MM.1S (cell line): ENCODE results near the gene RAB24.

Source experiments
- DNase-seq: peaks from one replicate; pipeline ENCODE4 v3.0.0-alpha.2; 2015
- H2AFZ ChIP-seq: fragments of 300-600 bp; sonication (generic); 2 replicates; pipeline ENCODE4 v1.6.0; 2016; ENCODE audit warnings: antibody characterized with exemption, low read length
- H3F3A ChIP-seq: fragments of 300-600 bp; sonication (generic); 2 replicates; pipeline ENCODE4 v1.6.1; 2016; ENCODE audit warnings: mild to moderate bottlenecking, antibody characterized with exemption, low read length, moderate library complexity, mixed read lengths; ENCODE audit not compliant: insufficient read depth
- H3K27ac ChIP-seq: fragments of 300-600 bp; sonication (generic); 2 replicates; pipeline ENCODE4 v1.5.1; 2016; ENCODE audit warnings: mild to moderate bottlenecking, low read length
- H3K27me3 ChIP-seq: fragments of 300-600 bp; sonication (generic); replicated peaks from 2 replicates; pipeline ENCODE4 v1.6.0; 2016; ENCODE audit warnings: low read length; ENCODE audit not compliant: insufficient read depth
- H3K36me3 ChIP-seq: fragments of 300-600 bp; sonication (generic); replicated peaks from 2 replicates; pipeline ENCODE4 v1.6.1; 2016; ENCODE audit warnings: mild to moderate bottlenecking, low read length, mixed read lengths; ENCODE audit not compliant: insufficient read depth
- H3K4me1 ChIP-seq: fragments of 300-600 bp; sonication (generic); 2 replicates; pipeline ENCODE4 v1.6.1; 2016; ENCODE audit warnings: low read length, mixed read lengths
- H3K4me2 ChIP-seq: fragments of 300-600 bp; sonication (generic); 2 replicates; pipeline ENCODE4 v1.6.0; 2016; ENCODE audit warnings: low read depth, low read length
- H3K4me3 ChIP-seq: fragments of 300-600 bp; sonication (generic); 2 replicates; pipeline ENCODE4 v1.5.1; 2016; ENCODE audit warnings: low read length, mixed read lengths
- H3K79me2 ChIP-seq: fragments of 300-600 bp; sonication (generic); 2 replicates; pipeline ENCODE4 v1.6.1; 2016; ENCODE audit warnings: mixed run types, low read length, mixed read lengths
- H3K9ac ChIP-seq: fragments of 300-600 bp; sonication (generic); 2 replicates; pipeline ENCODE4 v1.6.1; 2016; ENCODE audit warnings: low read length, mixed read lengths
- H3K9me2 ChIP-seq: fragments of 300-600 bp; sonication (generic); replicated peaks from 2 replicates; pipeline ENCODE4 v1.6.1; 2016; ENCODE audit warnings: mild to moderate bottlenecking, low read length, mixed read lengths; ENCODE audit not compliant: insufficient read depth
- H3K9me3 ChIP-seq: fragments of 300-600 bp; sonication (generic); replicated peaks from 2 replicates; pipeline ENCODE4 v1.6.1; 2016; ENCODE audit warnings: mild to moderate bottlenecking, low read length, mixed read lengths; ENCODE audit not compliant: insufficient read depth
- H4K20me1 ChIP-seq: fragments of 300-600 bp; sonication (generic); 2 replicates; pipeline ENCODE4 v1.6.1; 2016; ENCODE audit warnings: mild to moderate bottlenecking, low read length, moderate library complexity, mixed read lengths; ENCODE audit not compliant: insufficient read depth
- EZH2 ChIP-seq: fragments of 300-600 bp; sonication (generic); optimal IDR thresholded peaks from 2 replicates; pipeline ENCODE3; 2017; ENCODE audit warnings: low read depth, mild to moderate bottlenecking, antibody characterized with exemption, low read length, mixed read lengths
- EZH2phosphoT487 ChIP-seq: fragments of 300-600 bp; sonication (generic); IDR thresholded peaks from 2 replicates; pipeline ENCODE4 v1.6.1; 2018; ENCODE audit warnings: antibody characterized with exemption, low read length
- TF ChIP-seq, protein P1 (sequence below): fragments of 300-600 bp; sonication (generic); IDR thresholded peaks from 2 replicates; pipeline ENCODE4 v1.5.1; 2016; ENCODE audit warnings: antibody characterized with exemption, low read length, mixed read lengths

RAB24 gene

DNA sequence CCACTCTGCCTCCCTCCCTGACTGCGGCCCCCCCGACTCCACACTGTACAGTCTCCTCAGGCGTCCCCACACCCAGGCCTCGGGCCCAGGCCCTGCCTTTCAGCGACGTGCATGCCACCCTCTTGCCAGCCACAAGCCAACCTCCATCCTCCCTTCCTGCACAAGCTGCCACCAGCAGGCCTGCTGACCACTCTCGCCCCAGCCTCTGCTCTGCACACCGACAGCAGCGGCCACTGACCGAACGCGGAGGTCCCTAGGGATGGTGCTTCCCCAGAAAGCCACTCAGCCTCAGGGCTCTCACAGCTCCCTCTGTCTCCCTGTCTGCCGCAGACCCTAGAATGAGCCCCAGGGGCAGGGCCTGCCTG, 29.4 kb upstream of the RAB24 start:
- Histone ChIP-seq H3K27ac (no peak overlapping the region), H2AFZ (no peak overlapping the region), H3F3A (no peaks in the 10 kb centered on the region), H3K79me2 (peaks cover 11% of the 10 kb centered on the region), H3K9me3 (no peaks in the 10 kb centered on the region), H3K27me3 (no peaks in the 10 kb centered on the region), H3K4me3 (no peak overlapping the region), H3K9me2 (no peaks in the 10 kb centered on the region), H3K4me2 (no peak overlapping the region), H4K20me1 (no peaks in the 10 kb centered on the region), H3K4me1 (no peaks in the 10 kb centered on the region), H3K9ac (no peak overlapping the region), H3K36me3 (peaks cover 8% of the 10 kb centered on the region; the same call in 1 of the 2 replicates)
- TF ChIP-seq EZH2 (no peak), EZH2phosphoT487 (no peak)
- TF ChIP-seq, protein P1, sequence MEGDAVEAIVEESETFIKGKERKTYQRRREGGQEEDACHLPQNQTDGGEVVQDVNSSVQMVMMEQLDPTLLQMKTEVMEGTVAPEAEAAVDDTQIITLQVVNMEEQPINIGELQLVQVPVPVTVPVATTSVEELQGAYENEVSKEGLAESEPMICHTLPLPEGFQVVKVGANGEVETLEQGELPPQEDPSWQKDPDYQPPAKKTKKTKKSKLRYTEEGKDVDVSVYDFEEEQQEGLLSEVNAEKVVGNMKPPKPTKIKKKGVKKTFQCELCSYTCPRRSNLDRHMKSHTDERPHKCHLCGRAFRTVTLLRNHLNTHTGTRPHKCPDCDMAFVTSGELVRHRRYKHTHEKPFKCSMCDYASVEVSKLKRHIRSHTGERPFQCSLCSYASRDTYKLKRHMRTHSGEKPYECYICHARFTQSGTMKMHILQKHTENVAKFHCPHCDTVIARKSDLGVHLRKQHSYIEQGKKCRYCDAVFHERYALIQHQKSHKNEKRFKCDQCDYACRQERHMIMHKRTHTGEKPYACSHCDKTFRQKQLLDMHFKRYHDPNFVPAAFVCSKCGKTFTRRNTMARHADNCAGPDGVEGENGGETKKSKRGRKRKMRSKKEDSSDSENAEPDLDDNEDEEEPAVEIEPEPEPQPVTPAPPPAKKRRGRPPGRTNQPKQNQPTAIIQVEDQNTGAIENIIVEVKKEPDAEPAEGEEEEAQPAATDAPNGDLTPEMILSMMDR, result no peak
- no peak for DNase-seq

DNA sequence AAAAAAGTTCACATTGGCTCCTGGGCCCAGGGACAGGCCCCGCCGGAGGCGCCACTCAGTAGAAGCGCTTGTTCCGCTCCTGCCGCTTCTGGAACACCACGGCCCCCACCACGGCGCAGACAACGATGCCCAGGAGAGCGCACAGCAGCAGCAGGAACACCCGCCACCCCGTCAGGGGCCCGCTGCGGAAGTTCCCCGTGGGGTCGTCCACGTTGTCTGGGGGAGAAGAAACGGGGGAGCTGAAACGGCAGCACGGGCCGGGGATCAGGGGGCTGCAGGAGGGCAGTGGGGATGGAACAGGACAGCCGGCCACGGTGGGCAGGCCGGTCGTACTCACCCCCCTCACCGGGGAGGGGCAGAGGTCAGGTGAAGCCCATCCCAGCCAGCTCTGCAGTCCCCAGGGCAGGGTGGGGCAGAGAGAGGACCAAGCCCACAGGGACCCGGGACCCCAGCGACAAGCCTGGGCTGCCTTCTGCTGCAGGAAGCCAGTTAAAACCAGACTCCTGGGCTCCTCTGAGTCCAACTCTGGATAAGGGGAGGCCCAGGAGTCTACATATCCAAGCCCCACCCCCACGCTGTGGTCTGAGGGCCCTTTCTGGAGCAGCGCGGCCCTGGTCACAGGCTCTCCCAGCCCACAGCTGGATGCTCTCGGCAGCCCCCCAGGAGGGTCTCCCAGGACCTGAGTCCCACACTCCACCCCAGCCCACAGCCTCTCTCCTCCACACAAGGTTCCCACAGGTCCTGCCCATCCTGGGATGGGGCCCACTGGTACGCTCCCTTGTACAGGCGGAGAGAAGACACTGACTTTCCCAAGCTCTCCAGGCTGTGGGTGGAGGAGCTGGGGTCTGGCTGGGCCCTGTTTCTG, 28.7 kb upstream of the RAB24 start:
- Histone ChIP-seq H3F3A (no peaks in the 10 kb centered on the region), H3K79me2 (peaks cover 5% of the 10 kb centered on the region; the same call in 1 of the 2 replicates), H3K36me3 (0 out of 2 replicates have a peak, but pooled peaks cover 5% of the 10 kb centered on the region), H3K27me3 (no peaks in the 10 kb centered on the region), H3K9ac (no peak overlapping the region), H3K4me1 (no peaks in the 10 kb centered on the region), H2AFZ (no peak overlapping the region), H3K9me3 (no peaks in the 10 kb centered on the region), H3K4me2 (no peak overlapping the region), H4K20me1 (no peaks in the 10 kb centered on the region), H3K9me2 (no peaks in the 10 kb centered on the region), H3K4me3 (no peak overlapping the region), H3K27ac (no peak overlapping the region)
- DNase-seq, result no peak
- TF ChIP-seq EZH2 (no peak), EZH2phosphoT487 (no peak)
- TF ChIP-seq, protein P1, result no peak

DNA sequence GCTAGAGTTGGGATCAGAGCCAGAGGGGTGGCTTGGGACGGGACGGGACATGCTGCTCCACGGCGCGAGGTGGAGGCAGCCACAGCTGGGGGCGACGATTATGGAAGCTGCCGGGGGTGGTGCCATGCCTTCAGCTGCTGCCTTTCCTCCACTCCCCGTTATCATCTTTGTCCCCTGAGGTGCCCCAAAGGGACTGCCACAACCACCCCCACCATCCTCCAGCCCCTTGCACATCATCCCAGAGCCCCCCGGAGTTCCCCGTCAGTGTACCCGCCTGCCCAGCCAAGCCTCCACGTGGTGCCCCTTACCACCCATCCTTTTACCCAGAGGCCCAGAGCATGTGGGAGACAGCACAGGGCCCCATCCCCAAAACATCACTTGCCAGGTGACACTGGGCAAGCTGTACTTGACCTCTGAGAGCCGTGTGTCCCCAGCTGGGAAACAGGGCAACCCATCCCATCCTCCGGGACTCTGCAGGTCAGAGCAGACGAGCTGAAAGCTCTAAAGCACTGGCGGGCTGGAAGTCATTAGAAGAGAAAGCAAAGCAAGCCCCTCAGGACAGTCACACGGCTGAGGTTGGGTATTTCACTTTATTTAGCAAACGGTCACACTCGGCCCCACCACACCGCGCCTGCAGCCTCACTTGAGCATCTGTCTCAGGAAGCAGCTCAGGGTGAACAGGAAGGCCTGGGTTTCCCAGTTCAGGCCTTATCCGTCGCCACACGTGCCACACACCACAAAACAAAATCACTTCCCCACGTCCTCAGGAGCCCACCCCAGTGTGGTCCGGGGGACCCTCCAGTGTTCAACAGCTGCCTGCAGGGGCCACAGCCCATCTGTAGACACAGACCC, 27.7 kb upstream of the RAB24 start:
- 0 out of 2 replicates have a peak, but pooled peaks cover 2% of the 10 kb centered on the region for H3K79me2 ChIP-seq
- H3K36me3 ChIP-seq, result 0 out of 2 replicates have a peak, but pooled peaks cover 5% of the 10 kb centered on the region
- H3K27ac ChIP-seq, result no peak overlapping the region

More for the DNA sequence above, 27.7 kb upstream of the RAB24 start:
- H3K4me1 ChIP-seq, result no peaks in the 10 kb centered on the region
- no peak overlapping the region for H3K4me2 ChIP-seq
- no peaks in the 10 kb centered on the region for H3K27me3 ChIP-seq
- DNase-seq, result no peak
- no peak overlapping the region for H3K9ac ChIP-seq
- no peak overlapping the region for H2AFZ ChIP-seq
- H3K9me3 ChIP-seq, result no peaks in the 10 kb centered on the region
- H3K9me2 ChIP-seq, result no peaks in the 10 kb centered on the region
- no peak overlapping the region for H3K4me3 ChIP-seq
- TF ChIP-seq, protein P1, result no peak
- TF ChIP-seq EZH2 (no peak), EZH2phosphoT487 (no peak)
- no peaks in the 10 kb centered on the region for H4K20me1 ChIP-seq
- H3F3A ChIP-seq, result no peaks in the 10 kb centered on the region
